Cortex of kidney (tissue), 1 donor: ENCODE data around the gene IL17C.

Experiments
- DNase-seq: peaks from one replicate; lab custom pipeline; 2025; lab: John Stamatoyannopoulos, UW

IL17C gene

GRCh38 chr16:88645455-88645854 lies 7.1 kb downstream of the IL17C start:
- no peak for DNase-seq

- no peak for DNase-seq
Measured at GRCh38 chr16:88645941-88646340, 7.6 kb downstream of the IL17C start.

GRCh38 chr16:88646345-88647034 lies 8.1 kb downstream of the IL17C start:
- no peak for DNase-seq

- DNase-seq, result no peak
Measured at GRCh38 chr16:88647178-88648070, 9.1 kb downstream of the IL17C start.

GRCh38 chr16:88649195-88649923 lies 11.0 kb downstream of the IL17C start:
- DNase-seq, result no peak

GRCh38 chr16:88649924-88650748 lies 11.8 kb downstream of the IL17C start:
- DNase-seq, result no peak

- no peak for DNase-seq
Measured at GRCh38 chr16:88650749-88651275, 12.4 kb downstream of the IL17C start, which contains the start of gene CYBA. Gene CYBA, minus strand, starts transcription at chr16:88651053. Its CDS starts 40 bp downstream, at chr16:88651013.

GRCh38 chr16:88651276-88651988 lies 13.1 kb downstream of the IL17C start:
- DNase-seq, result no peak

- no peak for DNase-seq
Measured at GRCh38 chr16:88651989-88652761, 13.8 kb downstream of the IL17C start.

- no peak for DNase-seq
Measured at GRCh38 chr16:88652762-88653063, 14.3 kb downstream of the IL17C start.

- DNase-seq, result no peak
Measured at GRCh38 chr16:88653101-88653500, 14.7 kb downstream of the IL17C start.

- no peak for DNase-seq
Measured at GRCh38 chr16:88653596-88654362, 15.4 kb downstream of the IL17C start.

GRCh38 chr16:88654363-88655052 lies 16.1 kb downstream of the IL17C start:
- DNase-seq, result no peak

GRCh38 chr16:88655053-88655732 lies 16.8 kb downstream of the IL17C start:
- no peak for DNase-seq

- no peak for DNase-seq
Measured at GRCh38 chr16:88655733-88656281, 17.4 kb downstream of the IL17C start.

- DNase-seq, result no peak
Measured at GRCh38 chr16:88656291-88656980, 18.1 kb downstream of the IL17C start.

- no peak for DNase-seq
Measured at GRCh38 chr16:88657371-88657770, 19.0 kb downstream of the IL17C start.
